Neural cell (in vitro differentiated cells): Measurements from ENCODE around the gene WDFY3. TPM values are rescaled to one million over a fixed set of nuclear protein-coding genes. Genes with fewer than 3 reads are reported as not detected.
"Not testable (repeated sequence)": the region's sequence is repeated elsewhere in the genome, so short reads cannot be mapped to it uniquely, and the experiment has no call there.

Experiments used
- H2AFZ ChIP-seq: fragments of 200-600, 300-800 bp; sonication (generic), shearing (Covaris generic); 2 replicates; pipeline ENCODE4 v1.6.0; 2014; ENCODE audit warnings: low read depth, mild to moderate bottlenecking, antibody characterized with exemption, low read length, moderate library complexity
- H3F3A ChIP-seq: fragments of 200-600 bp; shearing (Covaris generic); 2 replicates; pipeline ENCODE4 v1.6.1; 2016; ENCODE audit warnings: mild to moderate bottlenecking, moderate library complexity, mixed read lengths, antibody characterized with exemption, low read length; ENCODE audit not compliant: insufficient read depth, poor library complexity, severe bottlenecking
- H3K27ac ChIP-seq: fragments of 200-600, 300-800 bp; sonication (generic), shearing (Covaris generic); 2 replicates; pipeline ENCODE4 v1.5.1; 2014; ENCODE audit warnings: mild to moderate bottlenecking, low read length, moderate library complexity
- H3K27me3 ChIP-seq: fragments of 300-800, 200-600 bp; sonication (generic), shearing (Covaris generic); 2 replicates; pipeline ENCODE4 v1.6.0; 2014; ENCODE audit warnings: mild to moderate bottlenecking, low read depth, low read length, moderate library complexity; ENCODE audit not compliant: insufficient read depth
- H3K36me3 ChIP-seq: fragments of 300-800, 200-600 bp; sonication (generic), shearing (Covaris generic); 2 replicates; pipeline ENCODE4 v1.5.1; 2014; ENCODE audit warnings: mild to moderate bottlenecking, antibody characterized with exemption, low read length, moderate library complexity; ENCODE audit not compliant: insufficient read depth
- H3K4me2 ChIP-seq: fragments of 300-800, 200-600 bp; sonication (generic), shearing (Covaris generic); 2 replicates; pipeline ENCODE4 v1.6.0; 2014; ENCODE audit warnings: mild to moderate bottlenecking, low read length
- H3K4me3 ChIP-seq: fragments of 300-800, 200-600 bp; sonication (generic), shearing (Covaris generic); 2 replicates; pipeline ENCODE4 v1.5.1; 2014; ENCODE audit warnings: mild to moderate bottlenecking, low read length, moderate library complexity
- H3K79me2 ChIP-seq: fragments of 200-600 bp; shearing (Covaris generic); replicated peaks from 2 replicates; pipeline ENCODE4 v1.6.0; 2014; ENCODE audit warnings: mild to moderate bottlenecking, low read length, moderate library complexity; ENCODE audit not compliant: insufficient read depth
- H3K9ac ChIP-seq: fragments of 300-800, 200-600 bp; sonication (generic), shearing (Covaris generic); 2 replicates; pipeline ENCODE4 v1.6.1; 2016; ENCODE audit warnings: mild to moderate bottlenecking, low read length, mixed read lengths
- H3K9me2 ChIP-seq: fragments of 200-600 bp; shearing (Covaris generic); 2 replicates; pipeline ENCODE4 v1.6.1; 2016; ENCODE audit warnings: mild to moderate bottlenecking, low read length, mixed read lengths; ENCODE audit not compliant: insufficient read depth
- H3K9me3 ChIP-seq: fragments of 200-600, 300-800 bp; sonication (generic), shearing (Covaris generic); 2 replicates; pipeline ENCODE4 v1.6.1; 2016; ENCODE audit warnings: mild to moderate bottlenecking, mixed run types, low read length, moderate library complexity, mixed read lengths
- H4K20me1 ChIP-seq: fragments of 200-600 bp; shearing (Covaris generic); 2 replicates; pipeline ENCODE4 v1.6.1; 2016; ENCODE audit warnings: mild to moderate bottlenecking, mixed run types; ENCODE audit not compliant: insufficient read depth
- CTCF ChIP-seq: fragments of 450-650 bp; IDR thresholded peaks from 2 replicates; pipeline ENCODE4 v1.5.1; 2014; ENCODE audit warnings: antibody characterized with exemption, mild to moderate bottlenecking, moderate library complexity; ENCODE audit not compliant: poor library complexity, severe bottlenecking
- EP300 ChIP-seq: fragments of 450-650 bp; conservative IDR thresholded peaks from 2 replicates; pipeline ENCODE4 v1.6.1; 2014; ENCODE audit warnings: antibody characterized with exemption, mild to moderate bottlenecking, moderate library complexity; ENCODE audit not compliant: poor library complexity, severe bottlenecking
- EZH2 ChIP-seq: fragments of 200-600, 300-800 bp; shearing (Covaris generic), sonication (generic); IDR thresholded peaks from 2 replicates; pipeline ENCODE4 v1.6.1; 2014; ENCODE audit warnings: antibody characterized with exemption, low read length, borderline replicate concordance, mild to moderate bottlenecking; ENCODE audit not compliant: insufficient read depth, poor library complexity, severe bottlenecking
- MXI1 ChIP-seq: fragments of 450-650 bp; conservative IDR thresholded peaks from 2 replicates; pipeline ENCODE4 v1.6.1; 2014; ENCODE audit warnings: antibody characterized with exemption, mild to moderate bottlenecking; ENCODE audit not compliant: poor library complexity, severe bottlenecking
- POLR2AphosphoS5 ChIP-seq: IDR thresholded peaks from 2 replicates; pipeline ENCODE4 v1.6.1; 2012
- RAD21 ChIP-seq: fragments of 450-650 bp; conservative IDR thresholded peaks from 2 replicates; pipeline ENCODE4 v1.6.1; 2014; ENCODE audit warnings: antibody characterized with exemption, mild to moderate bottlenecking, moderate library complexity
- REST ChIP-seq: IDR thresholded peaks from 2 replicates; pipeline ENCODE4 v1.6.1; 2012; ENCODE audit warnings: borderline replicate concordance
- SMC3 ChIP-seq: fragments of 450-650 bp; conservative IDR thresholded peaks from 2 replicates; pipeline ENCODE4 v1.6.1; 2014; ENCODE audit warnings: antibody characterized with exemption, mild to moderate bottlenecking, moderate library complexity; ENCODE audit not compliant: poor library complexity
- TAF1 ChIP-seq: IDR thresholded peaks from 2 replicates; pipeline ENCODE4 v1.6.1; 2012; ENCODE audit warnings: low read depth
- polyA plus RNA-seq: library from polyadenylated mRNA; depleted of rRNA; stranded (reverse); fragments of >200 nt; gene quantifications from 2 replicates; pipeline ENCODE4 v1.2.3, GENCODE V29; 2014

WDFY3 gene
- polyA plus RNA-seq, 1 donor from 2014 or later = 39.8 TPM

- no peak overlapping the region for H3K4me3 ChIP-seq
- H3K4me2 ChIP-seq = no peak overlapping the region
- no peak overlapping the region for H3K9ac ChIP-seq
- H3K27ac ChIP-seq = no peak overlapping the region
- no peak overlapping the region for H2AFZ ChIP-seq
- no peaks in the 10 kb centered on the region for H3F3A ChIP-seq
- no peaks in the 10 kb centered on the region for H4K20me1 ChIP-seq
- H3K27me3 ChIP-seq = no peaks in the 10 kb centered on the region
- TF ChIP-seq EZH2 (no peak), EP300 (no peak), MXI1 (no peak), CTCF (no peak), SMC3 (no peak), POLR2AphosphoS5 (no peak), RAD21 (no peak), TAF1 (no peak), REST (no peak)
- no peaks in the 10 kb centered on the region for H3K79me2 ChIP-seq
- H3K9me3 ChIP-seq = no peaks in the 10 kb centered on the region
- H3K36me3 ChIP-seq = peaks cover 6% of the 10 kb centered on the region
- no peaks in the 10 kb centered on the region for H3K9me2 ChIP-seq
These were observed 156.5 kb downstream of the WDFY3 start for GRCh38 chr4:84809946-84810345.

GRCh38 chr4:84808332-84808731, 158.2 kb downstream of the WDFY3 start:
- Histone ChIP-seq H3K27me3 (no peaks in the 10 kb centered on the region), H3K79me2 (no peaks in the 10 kb centered on the region), H3K9me2 (no peaks in the 10 kb centered on the region), H3K9ac (no peak overlapping the region), H3K4me3 (no peak overlapping the region), H3K27ac (no peak overlapping the region), H3K4me2 (no peak overlapping the region), H3K9me3 (no peaks in the 10 kb centered on the region), H2AFZ (no peak overlapping the region), H3F3A (no peaks in the 10 kb centered on the region), H3K36me3 (peaks cover 6% of the 10 kb centered on the region), H4K20me1 (no peaks in the 10 kb centered on the region)
- TF ChIP-seq MXI1 (no peak), CTCF (no peak), EP300 (no peak), SMC3 (no peak), EZH2 (no peak), POLR2AphosphoS5 (no peak), REST (no peak), TAF1 (no peak), RAD21 (no peak)

- not testable (repeated sequence) for H3K27me3 ChIP-seq, H3K79me2 ChIP-seq, H3K9me2 ChIP-seq, H3K9ac ChIP-seq, H3F3A ChIP-seq, H3K9me3 ChIP-seq, H3K4me2 ChIP-seq, H3K27ac ChIP-seq, H2AFZ ChIP-seq, H4K20me1 ChIP-seq, H3K4me3 ChIP-seq
- H3K36me3 ChIP-seq = peaks cover 13% of the 10 kb centered on the region
These were observed 159.9 kb downstream of the WDFY3 start for GRCh38 chr4:84806541-84806940.
